HPDE6-E6E7 (cell line): ENCODE results near the gene F12.
"Not testable (repeated sequence)": the region's sequence is repeated elsewhere in the genome, so short reads cannot be mapped to it uniquely, and the experiment has no call there.

Source experiments
- DNase-seq: peaks from one replicate; pipeline ENCODE4 v3.0.0; 2011; ENCODE audit warnings: missing footprints; ENCODE audit errors: extremely low spot score

The F12 gene

DNA sequence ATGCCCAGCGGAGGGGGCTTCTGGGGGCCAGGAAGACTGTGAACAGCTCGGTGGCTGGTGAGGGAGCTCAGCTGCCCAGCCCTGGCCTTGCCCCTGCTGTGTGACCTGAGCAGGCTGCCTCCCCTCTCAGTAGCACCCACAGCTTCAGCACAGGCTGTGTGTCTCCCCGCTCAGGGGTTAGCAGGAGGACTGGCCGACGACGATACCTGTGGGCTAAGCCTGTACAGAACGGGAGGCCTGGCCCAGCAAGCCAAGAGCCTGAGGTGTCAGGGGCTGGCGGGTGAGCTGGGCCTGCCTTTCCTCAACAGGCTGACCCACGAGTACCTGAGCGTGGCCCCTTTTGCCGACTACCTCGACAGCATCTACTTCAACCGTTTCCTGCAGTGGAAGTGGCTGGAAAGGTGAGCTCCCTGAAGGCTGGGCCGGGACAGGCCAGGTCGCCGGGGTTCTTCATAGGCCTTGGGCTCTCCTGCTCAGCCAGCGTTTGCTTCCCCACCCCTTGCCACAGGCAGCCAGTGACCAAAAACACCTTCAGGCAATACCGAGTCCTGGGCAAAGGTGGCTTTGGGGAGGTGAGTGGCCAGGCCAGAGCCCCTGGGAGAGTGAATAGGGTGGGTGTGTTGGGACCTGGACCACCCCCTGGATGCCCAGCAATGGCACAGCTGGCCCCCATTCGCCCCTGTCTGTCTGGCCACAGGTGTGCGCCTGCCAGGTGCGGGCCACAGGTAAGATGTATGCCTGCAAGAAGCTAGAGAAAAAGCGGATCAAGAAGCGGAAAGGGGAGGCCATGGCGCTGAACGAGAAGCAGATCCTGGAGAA, 23.7 kb upstream of the F12 start:
- DNase-seq, result no peak

DNA sequence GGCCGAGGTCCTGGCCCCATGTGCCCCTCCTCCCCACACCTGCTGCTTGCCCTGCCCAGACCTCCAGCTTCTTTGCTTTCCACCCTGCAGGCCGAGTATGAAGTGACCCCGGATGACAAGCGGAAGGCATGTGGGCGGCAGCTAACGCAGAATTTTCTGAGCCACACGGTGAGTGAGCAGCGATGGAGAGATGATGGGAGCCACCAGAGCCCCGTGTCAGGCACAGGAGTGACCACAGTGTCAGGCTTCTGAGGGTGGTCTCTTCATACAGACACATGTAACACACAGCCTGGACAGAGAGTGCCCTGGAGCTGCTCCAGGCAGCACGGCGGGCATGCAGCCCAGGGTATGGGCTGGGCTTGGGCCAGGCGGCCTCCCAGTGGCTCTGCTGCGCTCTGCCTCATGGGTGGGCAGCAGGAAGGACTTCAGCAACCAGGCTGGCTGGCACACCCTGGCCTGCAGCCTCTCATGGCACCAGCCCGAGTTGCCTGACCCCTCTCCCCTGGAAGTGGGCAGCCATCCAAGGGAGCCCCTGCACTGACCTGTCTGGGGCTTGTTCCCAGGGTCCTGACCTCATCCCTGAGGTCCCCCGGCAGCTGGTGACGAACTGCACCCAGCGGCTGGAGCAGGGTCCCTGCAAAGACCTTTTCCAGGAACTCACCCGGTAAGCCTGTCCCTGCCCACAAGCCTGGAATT, 22.9 kb upstream of the F12 start:
- DNase-seq, result no peak

DNA sequence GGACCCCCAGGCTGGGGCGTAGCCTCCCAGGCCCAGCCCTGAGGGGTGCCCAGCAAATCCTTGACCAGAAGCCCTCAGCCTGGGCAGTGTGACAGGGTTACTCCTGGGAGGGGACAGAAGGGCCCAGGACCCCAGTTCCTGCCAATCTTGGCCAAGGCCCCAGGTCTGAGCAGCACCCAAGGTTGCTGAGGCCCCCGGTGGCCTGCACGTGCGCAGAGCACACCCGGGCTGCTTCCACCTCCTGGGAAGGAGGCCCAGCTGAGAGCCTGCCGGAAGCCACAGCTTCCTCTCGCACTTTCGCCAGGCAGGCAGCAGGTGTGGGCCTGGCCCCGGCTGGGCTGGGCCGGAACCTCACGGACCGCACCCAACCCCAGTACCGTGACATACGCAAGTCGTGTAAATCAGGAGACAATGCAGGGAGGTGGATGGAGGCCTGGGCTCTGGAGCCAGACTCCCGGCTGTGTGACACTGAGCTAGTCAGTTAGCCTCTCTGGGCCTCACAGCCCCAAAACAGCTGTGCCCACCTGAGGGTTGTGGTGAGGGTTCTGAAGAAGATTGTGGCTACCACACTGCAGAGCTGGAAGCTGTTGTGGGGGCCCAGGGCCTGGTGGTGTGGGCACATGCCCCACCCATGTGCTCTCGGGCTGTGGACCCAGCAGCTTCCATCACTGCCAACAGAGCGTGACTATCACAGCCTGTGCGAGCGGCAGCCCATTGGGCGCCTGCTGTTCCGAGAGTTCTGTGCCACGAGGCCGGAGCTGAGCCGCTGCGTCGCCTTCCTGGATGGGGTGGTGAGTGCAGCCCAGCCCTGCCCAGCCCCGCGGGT, 22.2 kb upstream of the F12 start:
- DNase-seq, result no peak

DNA sequence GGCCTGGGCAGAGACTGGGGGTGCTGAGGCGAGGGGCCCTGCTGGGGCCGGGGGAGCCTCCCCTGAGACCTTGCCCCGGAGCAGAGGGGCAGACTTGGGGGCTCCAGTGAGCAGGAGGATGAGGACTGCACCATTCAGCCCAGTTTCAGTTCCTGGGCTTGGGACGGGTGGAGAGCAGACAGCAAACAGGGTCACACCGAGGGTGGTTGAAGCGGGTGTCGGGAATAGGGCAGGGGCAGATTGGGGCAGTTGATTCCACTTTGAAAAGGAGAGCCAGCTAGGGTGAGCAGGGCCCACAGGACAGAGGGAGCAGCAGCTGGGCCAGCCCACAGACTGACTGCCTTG, 21.6 kb upstream of the F12 start:
- DNase-seq, result no peak

DNA sequence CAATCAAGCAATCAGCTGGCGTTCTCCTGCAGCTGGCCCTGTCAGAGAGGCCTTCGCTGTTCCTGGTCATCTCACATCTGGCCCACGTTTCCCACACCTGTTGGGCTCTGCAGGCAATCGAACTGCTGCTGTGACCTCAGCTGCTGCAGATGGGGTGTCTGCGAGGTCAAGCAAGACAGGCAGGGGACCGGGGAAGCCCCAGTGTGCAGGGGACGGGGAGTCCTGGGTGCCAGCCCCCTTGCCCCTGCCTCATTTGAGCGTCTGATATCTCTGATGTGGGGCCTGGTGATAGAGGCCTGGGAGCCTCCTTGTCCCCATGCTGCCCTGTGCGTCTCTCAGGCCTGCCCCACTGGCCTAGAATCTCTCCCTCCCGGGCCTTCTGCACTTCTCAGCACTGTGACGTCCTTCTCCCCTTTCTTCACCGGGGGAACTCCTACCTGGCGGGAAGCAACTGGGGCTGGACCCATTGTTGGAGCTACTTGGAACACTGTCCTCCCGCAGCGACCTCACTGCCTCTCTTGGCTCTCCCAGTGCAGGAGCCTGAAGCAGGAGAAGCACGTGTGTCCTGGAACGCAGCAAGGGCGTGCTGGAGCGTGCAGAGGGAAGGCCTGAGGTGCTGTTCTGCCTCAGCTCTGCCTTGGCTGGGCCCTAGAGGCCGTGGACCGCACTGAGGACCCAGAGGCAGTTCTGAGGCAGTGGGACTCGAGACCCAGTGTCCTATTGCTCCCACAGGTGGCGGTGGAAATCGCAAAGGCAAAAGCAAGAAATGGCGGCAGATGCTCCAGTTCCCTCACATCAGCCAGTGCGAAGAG, 21.0 kb upstream of the F12 start:
- no peak for DNase-seq

DNA sequence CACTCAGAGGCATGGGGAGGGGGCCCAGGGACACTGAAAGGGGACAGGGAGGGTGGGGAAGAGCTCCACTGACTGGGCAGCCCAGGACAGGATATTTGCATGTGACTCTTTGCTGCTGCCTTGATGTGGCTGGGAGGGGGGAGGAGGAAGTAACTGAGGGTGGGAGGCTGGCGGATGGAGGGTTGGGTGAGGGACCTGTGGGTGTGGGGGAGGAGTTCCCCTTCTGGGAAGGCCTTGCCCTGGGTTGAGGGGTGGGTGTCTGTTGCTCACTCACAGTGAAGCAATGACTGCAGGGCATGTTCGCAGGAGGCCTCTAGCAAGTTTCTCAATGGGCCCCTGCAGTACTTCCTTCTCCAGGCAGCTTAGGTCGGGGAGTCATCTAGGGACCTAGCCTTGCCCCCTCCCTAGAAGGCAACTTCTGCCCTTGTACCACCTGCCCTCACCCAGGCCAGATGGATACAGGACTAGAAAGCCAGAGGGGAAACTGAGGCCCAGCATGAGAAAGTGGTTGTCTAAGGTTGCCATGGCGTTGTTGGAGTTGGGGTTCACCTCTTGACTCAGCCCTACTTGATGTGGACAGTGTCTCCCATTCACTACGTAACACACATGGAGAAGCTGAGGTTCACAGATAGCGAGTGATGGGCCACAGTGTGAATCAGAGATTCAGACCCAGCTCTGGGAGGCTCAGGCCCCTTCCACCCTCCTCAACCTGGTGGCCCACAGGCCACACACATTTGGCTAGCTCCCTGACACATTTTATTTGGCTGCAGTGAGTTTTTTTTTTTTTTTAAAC, 20.1 kb upstream of the F12 start:
- DNase-seq, result no peak

DNA sequence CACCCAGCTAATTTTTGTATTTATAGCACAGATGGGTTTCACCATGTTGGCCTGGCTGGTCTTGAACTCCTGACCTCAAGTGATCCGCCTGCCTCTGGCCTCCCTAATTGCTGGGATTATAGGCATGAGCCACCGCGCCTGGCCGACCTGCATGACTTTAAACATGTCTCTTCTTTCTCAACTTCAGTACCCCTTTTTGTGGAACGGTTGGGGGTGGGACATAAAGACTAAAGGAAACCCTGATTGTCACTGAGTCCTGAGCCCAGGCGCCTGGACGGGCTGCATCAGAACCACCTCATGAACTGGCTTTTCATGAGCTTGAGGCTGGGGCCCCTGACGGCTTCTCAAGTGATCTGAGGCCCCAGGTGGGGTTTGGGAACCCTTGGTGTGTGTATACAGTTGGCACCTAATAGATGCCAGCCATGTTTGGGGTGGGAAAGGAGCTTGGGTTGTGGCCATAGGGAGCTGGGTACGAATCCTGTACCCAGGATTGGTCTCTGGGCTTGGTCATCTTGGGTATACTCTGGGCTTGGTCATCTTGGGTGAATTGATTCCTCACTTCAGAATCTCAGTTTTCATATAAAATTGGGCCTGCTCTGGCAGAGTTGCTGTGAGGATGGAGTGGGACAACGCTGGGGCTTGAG, 19.3 kb upstream of the F12 start:
- DNase-seq, result no peak

DNA sequence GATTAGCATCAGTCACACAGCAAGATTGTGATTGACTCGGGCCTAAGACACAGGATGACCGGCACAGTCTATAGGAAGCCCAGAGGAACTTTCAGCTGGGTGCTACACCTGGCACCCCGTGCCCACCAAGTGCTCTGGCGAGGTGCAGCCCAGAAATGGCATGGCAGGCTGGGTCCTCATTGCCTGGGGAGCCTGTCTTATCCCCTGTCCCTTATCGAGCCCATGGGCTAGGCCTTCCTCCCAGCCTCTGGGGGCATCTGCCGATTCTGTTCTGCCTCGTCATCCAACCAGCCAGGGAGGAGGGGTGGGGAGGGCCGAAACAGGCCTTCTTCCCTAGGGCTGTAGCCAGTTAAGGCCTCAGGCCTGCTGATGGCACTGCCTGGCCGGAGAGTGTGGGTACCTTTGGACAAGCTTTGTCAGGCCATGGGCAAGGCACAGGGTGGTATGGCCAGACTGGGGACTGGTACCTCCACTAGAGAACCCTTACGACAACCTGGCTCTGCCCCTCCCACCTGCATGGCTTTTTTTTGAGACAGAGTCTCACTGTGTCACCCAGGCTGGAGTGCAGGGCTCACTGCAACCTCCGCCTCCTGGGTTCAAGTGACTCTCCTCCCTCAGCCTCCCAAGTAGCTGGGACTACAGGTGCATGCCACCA, 18.7 kb upstream of the F12 start:
- DNase-seq, result no peak

DNA sequence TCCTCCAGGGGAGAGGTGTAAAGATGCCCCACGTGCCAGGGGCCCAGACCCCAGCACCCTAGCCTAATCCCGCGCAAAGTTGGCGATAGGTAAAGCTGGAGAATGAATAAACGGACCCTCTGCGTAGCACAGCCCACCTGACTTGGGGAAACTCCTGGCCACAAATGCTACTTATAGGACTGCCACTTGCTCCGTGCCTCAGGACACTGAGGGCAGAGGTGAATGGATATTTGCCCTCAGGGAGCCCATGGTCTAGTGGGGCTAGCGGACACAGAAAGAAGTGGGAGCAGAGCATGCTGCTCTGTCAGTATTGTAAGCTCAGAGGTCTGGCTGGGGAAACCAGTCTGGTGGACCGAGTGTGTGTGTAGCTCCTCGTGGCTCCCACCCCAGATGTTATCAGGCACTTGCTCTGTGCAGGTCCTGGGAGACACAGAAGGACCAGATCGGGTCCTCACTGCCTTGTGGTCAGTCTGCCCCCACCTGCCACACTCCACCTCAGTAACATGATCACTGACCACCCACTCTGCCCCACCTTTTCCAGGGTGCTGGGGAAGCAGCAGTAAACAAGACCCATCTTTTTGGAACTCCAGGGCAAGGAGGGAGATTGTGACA, 18.0 kb upstream of the F12 start:
- DNase-seq, result no peak

DNA sequence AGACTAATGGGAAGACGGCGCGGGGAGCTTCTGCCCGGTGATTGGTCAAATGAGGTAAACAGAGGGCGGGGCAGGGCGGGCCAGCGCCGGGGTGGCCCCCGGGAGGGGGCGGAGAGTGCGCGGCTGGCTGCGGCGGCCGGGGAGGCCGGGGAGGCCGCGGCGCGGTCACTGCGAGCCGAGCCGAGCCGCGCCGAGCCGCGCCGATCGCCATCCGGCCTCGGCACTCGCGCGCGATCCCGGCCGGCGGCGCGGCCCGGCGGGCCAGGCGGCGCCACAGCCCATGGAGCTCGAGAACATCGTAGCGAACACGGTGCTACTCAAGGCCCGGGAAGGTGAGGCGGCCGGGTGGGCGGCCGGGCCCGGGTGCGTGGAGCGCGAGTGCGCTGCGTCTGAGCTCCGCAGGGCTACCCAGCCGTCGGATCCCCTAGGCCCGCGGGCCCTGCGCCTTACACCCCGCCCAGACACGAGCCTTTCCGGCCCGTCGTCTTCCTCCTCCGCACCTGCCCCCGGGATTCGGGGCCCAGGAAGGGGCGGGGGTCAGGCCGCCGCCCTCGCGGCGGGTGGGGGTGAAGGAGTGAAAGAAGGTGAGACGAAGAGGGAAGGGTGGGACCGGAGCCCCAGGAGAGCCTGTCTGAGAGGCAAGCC, 17.3 kb upstream of the F12 start, which contains the start of gene GRK6:
Gene GRK6, plus strand, starts transcription at position 111 of the 645 bp plus-strand sequence. Its CDS starts 170 bp downstream, at position 281.
- DNase-seq, result no peak

DNA sequence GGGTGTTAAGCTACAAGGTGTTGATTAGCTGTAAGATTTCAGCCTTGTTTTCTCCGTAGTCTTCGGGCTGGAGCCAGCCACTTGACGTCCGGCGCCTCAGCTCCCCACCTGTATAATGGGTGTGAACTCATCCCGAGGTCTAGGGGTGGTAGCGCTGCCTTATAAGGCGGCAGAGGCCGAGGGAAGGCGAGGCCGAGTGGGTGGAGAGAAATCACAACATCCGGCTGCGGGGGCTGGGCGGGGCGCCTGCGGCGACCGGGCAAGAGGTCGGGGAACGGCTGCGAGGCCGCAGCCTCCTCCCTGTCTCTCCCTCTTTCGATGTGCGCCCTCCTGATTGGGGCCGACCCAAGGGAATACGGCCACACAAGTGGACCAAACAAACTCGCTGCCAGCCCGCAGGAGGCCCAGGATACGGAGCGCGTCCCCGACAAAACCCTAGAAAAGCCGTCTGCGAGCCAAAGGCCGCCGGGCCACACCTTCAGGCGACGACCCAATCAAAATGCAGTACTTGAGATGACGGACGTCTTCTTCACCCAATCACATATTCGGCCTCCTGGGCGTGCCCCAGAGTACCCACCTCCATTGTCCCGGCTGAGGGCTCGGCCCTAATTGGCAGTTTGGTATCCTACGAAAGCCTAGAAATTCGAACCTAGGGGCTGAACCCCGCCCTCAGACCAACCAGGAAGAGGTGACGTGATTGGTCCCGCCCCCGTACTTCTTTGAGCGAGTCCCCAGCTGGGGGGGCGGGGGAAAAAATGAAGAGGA, 16.6 kb upstream of the F12 start:
- peak; percentile 100 for DNase-seq

DNA sequence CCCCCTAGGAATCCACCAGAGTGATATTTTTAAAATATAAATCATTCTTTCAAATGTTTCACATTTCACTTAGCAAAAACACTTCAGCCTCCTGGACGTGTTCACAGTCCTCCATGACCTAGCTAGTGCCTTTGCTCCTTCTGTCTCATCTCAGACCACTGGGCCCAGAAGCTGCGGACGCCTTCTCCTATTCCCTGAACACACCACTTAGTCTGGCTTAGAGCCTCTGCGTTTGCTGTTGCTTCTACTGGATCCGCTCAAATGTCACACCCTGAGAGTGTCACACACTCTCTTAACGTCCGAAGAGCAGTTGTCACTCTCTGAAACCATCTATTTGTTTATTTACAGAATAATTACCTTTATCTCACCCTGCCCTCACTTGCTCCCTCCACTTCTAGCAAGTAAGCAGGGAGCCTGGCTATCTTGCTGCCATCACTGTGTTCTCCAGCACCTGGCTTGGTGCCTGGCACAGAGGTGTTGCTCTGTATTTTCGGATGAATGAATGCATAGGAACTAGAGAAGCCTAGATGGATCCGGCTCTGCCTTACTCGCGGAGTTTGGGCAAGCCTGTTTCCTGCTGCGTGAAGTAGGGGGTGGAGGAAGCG, 15.9 kb upstream of the F12 start:
- no peak for DNase-seq

DNA sequence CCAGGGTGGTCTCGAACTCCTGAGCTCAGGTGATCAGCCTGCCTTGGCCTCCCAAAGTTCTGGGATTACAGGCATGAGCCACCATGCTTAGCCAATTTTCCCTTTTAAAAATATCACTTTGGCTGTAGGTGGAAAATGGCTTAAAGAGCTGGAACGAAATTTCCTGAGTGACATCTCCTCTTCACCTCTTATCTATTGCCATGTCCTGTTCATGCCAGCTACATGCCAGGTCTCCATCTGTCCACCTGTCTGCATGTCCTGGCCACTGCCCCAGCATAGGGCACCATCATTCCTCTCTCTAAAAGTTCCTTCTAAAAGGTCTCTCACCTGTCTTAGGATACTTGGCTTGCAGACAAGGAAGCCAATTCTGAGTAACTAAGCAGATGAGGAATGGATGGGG, 14.3 kb upstream of the F12 start:
- no peak for DNase-seq

DNA sequence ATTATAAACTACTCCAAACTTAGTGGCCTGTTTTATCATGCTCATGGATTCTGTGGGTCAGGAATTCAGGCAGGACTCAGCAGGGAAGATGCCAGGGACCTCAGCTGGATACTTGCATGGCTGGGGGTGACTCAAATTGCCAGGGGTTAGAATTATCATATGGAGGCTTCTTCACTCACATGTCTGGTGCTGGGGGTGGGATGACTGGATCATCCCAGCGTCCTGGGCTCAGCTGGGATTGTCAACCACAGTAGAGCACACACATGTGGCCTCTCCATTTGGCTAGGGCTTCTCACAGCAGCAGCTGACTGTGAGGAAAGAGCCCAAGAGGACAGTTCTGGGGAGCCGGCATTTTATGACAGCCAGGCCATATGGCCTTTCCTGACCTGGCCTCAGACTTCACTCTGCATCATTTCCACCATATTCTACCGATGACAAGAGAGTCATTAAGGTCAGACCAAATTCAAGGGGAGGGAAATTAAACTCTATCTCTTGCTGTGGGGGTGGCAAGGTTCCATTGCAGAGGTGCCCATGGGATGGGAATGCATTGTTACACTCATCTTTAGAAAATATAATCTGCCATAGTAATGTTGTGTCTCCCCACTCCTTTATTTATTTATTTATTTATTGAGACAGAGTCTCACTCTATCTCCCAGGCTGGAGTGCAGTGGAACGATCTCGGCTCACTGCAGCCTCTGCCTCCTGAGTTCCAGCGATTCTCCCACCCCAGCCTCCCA, 11.9 kb upstream of the F12 start:
- DNase-seq, result no peak

DNA sequence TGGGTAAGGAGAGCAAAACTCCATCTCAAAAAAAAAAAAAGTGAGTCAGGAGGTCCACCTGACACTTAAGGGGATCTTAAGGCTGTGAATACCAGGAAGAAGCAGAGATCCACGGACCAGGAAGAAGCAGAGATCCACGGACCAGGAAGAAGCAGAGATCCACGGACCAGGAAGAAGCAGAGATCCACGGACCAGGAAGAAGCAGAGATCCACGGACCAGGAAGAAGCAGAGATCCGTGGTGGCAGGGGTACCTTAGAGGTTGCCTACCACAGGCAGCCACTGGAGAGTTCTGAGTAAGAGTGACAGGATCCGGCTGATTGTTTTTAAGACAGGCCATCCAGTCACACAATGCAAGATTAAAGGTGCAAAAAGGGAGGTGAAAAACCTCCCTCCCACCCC, 11.1 kb upstream of the F12 start:
- DNase-seq, result not testable (repeated sequence)

DNA sequence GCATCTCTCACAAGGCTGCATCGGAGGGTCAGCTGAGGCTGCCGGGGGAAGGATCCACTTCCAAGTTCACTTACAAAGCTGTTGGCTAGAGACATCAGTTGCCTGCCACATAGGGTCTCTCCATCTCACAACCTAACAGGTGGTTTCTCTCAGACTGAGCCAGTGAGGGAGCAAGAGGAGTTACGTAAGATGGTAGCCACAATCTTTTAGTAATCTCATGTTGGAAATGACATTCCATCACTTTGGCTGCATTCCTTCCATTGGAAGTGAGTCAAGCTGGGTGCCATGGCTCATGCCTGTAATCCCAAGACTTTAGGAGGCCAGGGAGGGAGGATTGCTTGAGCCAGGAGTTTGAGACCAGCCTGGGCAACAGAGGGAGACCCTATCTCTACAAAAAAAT, 9.7 kb upstream of the F12 start:
- no peak for DNase-seq

DNA sequence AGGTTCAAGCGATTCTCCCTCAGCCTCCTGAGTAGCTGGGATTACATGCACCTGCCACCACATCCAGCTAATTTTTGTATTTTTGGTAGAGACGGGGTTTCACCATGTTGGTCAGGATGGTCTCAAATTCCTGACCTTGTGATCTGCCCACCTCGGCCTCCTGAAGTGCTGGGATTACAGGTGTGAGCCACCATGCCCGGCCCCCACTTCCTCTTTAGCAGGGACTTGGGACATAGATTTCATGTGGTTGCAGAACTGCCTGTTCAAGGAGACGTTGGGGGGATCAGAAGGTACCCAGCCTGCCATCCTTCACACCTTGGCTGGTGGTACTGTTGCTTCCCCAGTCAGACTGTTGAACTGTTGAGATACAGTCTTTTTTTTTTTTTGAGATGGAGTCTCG, 7.7 kb upstream of the F12 start:
- not testable (repeated sequence) for DNase-seq
